Effector memory CD4-positive, alpha-beta T cell (primary cell): ENCODE measurements around the gene GPR137.

Source experiments
- DNase-seq, 3 donors: peaks; one replicate each; pipeline ENCODE4 v3.0.0-alpha.2; 2020
- H3K27ac ChIP-seq: 2 replicates; pipeline ENCODE4 v1.7.0; 2013; ENCODE audit warnings: mild to moderate bottlenecking, low read length, moderate library complexity; ENCODE audit not compliant: insufficient read depth, poor library complexity, severe bottlenecking
- H3K27me3 ChIP-seq: replicated peaks from 2 replicates; pipeline ENCODE4 v1.7.0; 2013; ENCODE audit warnings: mild to moderate bottlenecking, low read length; ENCODE audit not compliant: insufficient read depth, control insufficient read depth, poor library complexity, severe bottlenecking
- H3K36me3 ChIP-seq: 2 replicates; pipeline ENCODE4 v1.7.0; 2013; ENCODE audit warnings: mild to moderate bottlenecking, low read length, moderate library complexity; ENCODE audit not compliant: control insufficient read depth, insufficient read depth
- H3K4me1 ChIP-seq: 2 replicates; pipeline ENCODE4 v1.7.0; 2013; ENCODE audit warnings: low read length, mild to moderate bottlenecking; ENCODE audit not compliant: control insufficient read depth, insufficient read depth, poor library complexity, severe bottlenecking
- H3K4me3 ChIP-seq: 2 replicates; pipeline ENCODE4 v1.7.0; 2013; ENCODE audit warnings: low read length, low read depth, mild to moderate bottlenecking; ENCODE audit not compliant: insufficient read depth, poor library complexity, severe bottlenecking
- H3K9me3 ChIP-seq: 2 replicates; pipeline ENCODE4 v1.7.0; 2013; ENCODE audit warnings: mild to moderate bottlenecking, low read length, moderate library complexity; ENCODE audit not compliant: control insufficient read depth

Gene GPR137

DNA sequence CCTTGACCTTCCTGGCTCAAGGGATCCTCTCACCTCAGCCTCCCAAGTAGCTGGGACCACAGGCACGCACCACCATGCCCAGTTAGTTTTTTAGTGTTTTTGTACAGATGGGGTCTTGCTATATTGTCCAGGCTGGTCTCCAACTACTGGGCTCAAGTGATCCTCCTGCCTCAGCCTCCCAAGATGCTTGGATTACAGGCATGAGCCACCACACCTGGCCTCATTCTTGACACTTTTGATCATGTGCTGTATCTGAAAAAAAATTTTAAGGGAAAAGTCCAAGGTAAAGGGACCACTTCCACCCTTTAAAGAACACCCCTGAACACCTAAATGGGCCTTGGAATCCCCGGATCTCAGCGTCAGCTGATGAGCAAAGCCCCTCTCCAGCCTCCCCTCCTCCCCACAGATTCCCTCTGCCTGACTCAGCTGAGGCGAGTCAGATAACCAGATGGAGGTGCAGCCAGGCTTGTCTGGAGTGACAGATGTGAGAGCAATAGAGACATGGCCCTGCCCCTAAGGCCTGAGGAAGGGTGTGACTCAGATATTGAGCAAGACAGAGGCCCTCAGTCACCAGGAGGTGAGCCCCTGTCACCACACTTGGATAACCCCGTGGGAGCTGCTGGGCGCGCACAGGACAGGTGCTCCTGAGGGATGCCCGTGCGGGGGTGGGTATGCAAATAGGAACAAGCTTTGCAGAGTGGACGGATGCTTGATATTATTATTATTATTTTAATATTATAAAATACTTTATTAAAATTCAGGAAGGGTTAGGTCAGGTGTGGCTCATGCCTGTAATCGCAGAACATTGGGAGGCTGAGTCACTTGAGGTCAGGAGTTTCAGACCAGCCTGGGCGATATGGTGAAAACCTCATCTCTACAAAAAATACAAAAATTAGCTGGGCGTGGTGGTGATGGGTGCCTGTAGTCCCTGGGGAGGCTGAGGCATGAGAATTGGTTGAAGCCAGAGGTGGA is 49.4 kb downstream of the GPR137 start:
- H3K36me3 ChIP-seq = peaks cover 5% of the 10 kb centered on the region
- no peaks in the 10 kb centered on the region for H3K9me3 ChIP-seq
- peaks cover 16% of the 10 kb centered on the region for H3K4me1 ChIP-seq
- no peak overlapping the region for H3K4me3 ChIP-seq
- no peak for DNase-seq
- no peaks in the 10 kb centered on the region for H3K27me3 ChIP-seq
- no peak overlapping the region for H3K27ac ChIP-seq

DNA sequence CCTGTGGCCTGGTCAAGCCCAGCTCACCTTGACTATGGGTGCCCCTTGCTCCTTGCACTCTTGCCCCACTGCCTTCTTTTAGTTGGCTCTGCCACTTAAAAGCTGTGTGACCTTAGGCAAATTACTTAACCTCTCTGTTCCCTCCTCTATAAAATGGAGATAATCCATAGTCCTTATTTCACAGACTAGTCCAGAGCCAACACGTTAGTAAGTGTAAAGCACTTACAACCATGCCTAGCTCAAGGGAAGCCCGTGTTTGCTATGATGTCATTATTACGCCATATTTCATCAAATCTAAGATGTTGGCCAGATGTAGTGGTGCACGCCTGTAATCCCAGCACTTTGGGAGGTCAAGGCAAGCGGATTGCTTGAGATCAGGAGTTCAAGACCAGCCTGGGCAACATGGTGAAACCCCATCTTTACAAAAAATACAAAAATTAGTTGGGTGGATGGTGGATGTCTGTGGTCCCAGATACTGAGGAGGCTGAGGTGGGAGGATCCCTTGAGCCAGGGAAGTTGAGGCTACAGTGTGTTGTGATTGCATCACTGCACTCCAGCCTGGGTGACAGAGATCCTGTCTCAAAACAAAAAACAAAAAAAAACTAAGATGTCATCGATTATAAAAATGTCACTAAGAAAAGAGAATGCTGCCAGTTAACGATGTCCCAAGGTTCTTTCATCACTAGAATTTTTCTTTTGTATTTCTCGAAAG is 52.0 kb downstream of the GPR137 start:
- no peak for DNase-seq
- Histone ChIP-seq H3K4me3 (no peak overlapping the region), H3K9me3 (no peaks in the 10 kb centered on the region), H3K4me1 (peaks cover 31% of the 10 kb centered on the region), H3K27ac (no peak overlapping the region), H3K27me3 (no peaks in the 10 kb centered on the region), H3K36me3 (peaks cover 12% of the 10 kb centered on the region)

DNA sequence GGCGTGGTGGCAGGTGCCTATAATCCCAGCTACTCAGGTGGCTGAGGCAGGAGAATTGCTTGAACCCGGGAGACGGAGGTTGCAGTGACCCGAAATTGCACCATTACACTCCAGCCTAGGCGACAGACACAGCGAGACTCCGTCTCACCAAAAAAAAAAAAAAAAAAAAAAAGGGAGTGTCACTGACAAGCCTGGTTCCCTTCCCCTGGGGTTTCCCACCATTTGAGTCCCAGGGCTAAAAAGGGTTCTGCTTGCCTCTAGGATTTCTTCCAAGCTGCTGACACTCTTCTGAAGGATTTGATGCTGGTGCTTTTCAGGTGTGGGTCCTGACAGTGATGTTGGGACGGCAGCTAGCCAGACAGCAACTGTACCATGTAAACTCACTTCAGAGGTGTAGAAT is 53.1 kb downstream of the GPR137 start:
- Histone ChIP-seq H3K27ac (peak overlapping the region; percentile 95), H3K27me3 (no peaks in the 10 kb centered on the region), H3K4me1 (peaks cover 31% of the 10 kb centered on the region), H3K36me3 (peaks cover 19% of the 10 kb centered on the region), H3K4me3 (no peak overlapping the region), H3K9me3 (no peaks in the 10 kb centered on the region)
- DNase-seq = no peak
